NCI-H2029 (cell line): ENCODE results near the gene YBX3.

ENCODE experiments used
- DNase-seq: peaks from one replicate; lab custom pipeline; 2025; lab: John Stamatoyannopoulos, UW

YBX3 gene

GRCh38 chr12:10669533-10669932 lies 53.6 kb downstream of the YBX3 start:
- DNase-seq = no peak

GRCh38 chr12:10668526-10668925 lies 54.6 kb downstream of the YBX3 start:
- peak; percentile 27 for DNase-seq

GRCh38 chr12:10667581-10667980 lies 55.5 kb downstream of the YBX3 start:
- no peak for DNase-seq

GRCh38 chr12:10664499-10664898 lies 58.6 kb downstream of the YBX3 start:
- DNase-seq = no peak

- DNase-seq = no peak
Observed at GRCh38 chr12:10663869-10664268, 59.3 kb downstream of the YBX3 start.

- peak; percentile 2 for DNase-seq
Observed at GRCh38 chr12:10661338-10661737, 61.8 kb downstream of the YBX3 start.

- DNase-seq = no peak
Observed at GRCh38 chr12:10654003-10654402, 69.1 kb downstream of the YBX3 start.

GRCh38 chr12:10652192-10652591 lies 70.9 kb downstream of the YBX3 start:
- no peak for DNase-seq
